Measurements from ENCODE around the gene RREB1.

DNA sequence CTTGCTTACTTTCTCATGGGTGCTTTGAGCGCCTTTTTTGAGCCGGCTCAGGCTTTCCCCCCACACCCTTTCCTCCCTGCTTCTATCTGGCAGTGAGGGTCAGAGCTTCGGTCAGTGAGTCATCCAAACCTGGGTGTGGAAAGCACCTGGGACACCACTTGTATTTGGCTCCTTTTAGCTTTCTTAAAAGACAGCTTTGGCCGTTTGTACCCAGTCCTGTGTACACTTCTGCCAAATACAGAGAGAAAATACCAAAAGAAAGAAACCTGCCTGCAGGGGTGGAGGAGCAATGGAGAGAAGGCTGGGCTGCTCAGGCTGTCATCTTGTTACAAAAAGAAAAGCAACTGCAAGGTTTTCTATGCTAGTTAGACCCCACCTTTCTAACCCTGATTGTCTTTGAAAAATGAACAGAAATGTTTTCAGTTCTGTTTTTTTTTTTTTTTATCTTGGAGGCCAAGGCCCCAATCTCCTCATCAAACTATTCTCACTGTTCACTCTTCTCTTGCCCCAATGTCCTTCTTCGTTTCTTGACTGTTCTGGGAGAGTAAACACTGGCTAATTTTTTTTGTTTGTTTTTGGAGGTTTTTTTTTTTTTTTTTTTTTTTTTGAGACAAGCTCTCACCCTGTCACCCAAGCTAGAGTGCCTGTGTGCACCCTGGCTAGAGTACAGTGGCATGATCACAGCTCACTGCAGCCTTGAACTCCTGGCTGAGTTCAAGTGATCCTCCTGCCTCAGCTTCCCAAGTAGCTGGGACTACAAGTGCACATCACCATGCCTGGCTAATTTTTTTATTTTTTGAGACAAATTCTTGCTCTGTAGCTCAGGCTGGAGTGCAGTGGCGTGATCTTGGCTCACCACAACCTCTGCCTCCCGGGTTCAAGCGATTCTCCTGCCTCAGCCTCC, 128.8 kb downstream of the RREB1 start:
- TF ChIP-seq CTCF (IDR thresholded peaks at IDR 0.05; ENCODE audit: insufficient read depth, low read length, poor library complexity, severe bottlenecking), result no peak
- TF ChIP-seq EZH2phosphoT487 (conservative IDR thresholded peaks at IDR 0.05; ENCODE audit: low read length), result no peak
